Sigmoid colon (tissue), 7 donors: ENCODE data around the gene ANKRD1. TPM values are rescaled to one million over a fixed set of nuclear protein-coding genes. Genes with fewer than 3 reads are reported as not detected.

Source experiments
- DNase-seq: peaks from one replicate; pipeline ENCODE4 v3.0.0-alpha.2; 2019
- H3K27ac ChIP-seq, 4 donors: fragments of 200-600 bp; sonication (generic); one replicate each; pipeline ENCODE4 v1.5.1; 2016 to 2019; ENCODE audit warnings: mild to moderate bottlenecking in 1 of 4
- H3K27me3 ChIP-seq, 3 donors: fragments of 200-600 bp; sonication (generic); one replicate each; pipeline ENCODE4 v1.5.1; 2019; ENCODE audit warnings: mild to moderate bottlenecking in 1 of 3
- H3K36me3 ChIP-seq, 4 donors: fragments of 200-600 bp; sonication (generic); one replicate each; pipeline ENCODE4 v1.5.1; 2016 to 2019
- H3K4me1 ChIP-seq, 4 donors: fragments of 200-600 bp; sonication (generic); one replicate each; pipeline ENCODE4 v1.5.1; 2017 to 2019
- H3K4me3 ChIP-seq, 4 donors: fragments of 200-600 bp; sonication (generic); one replicate each; pipeline ENCODE4 v1.5.1; 2017 to 2019; ENCODE audit warnings: mild to moderate bottlenecking in 2 of 4, moderate library complexity in 1 of 4
- H3K9me3 ChIP-seq, 4 donors: fragments of 200-600 bp in 3 of 4; sonication (generic) in 3 of 4; one replicate each; pipeline versions ENCODE4 v1.5.1 to v1.6.1; 2013 to 2019
- EP300 ChIP-seq, 4 donors: sonication (generic); formaldehyde crosslinking; IDR thresholded peaks; one replicate each; pipeline ENCODE4 v1.6.1; 2017; ENCODE audit warnings: antibody characterized with exemption in 4 of 4
- POLR2A ChIP-seq, 2 donors: fragments of 450-650 bp; IDR thresholded peaks; one replicate each; pipeline ENCODE4 v1.6.1; 2016; ENCODE audit warnings: antibody characterized with exemption in 2 of 2, mild to moderate bottlenecking in 2 of 2, moderate library complexity in 2 of 2
- POLR2AphosphoS5 ChIP-seq, 4 donors: sonication (generic); formaldehyde crosslinking; IDR thresholded peaks; one replicate each; pipeline ENCODE4 v1.6.1; 2017; ENCODE audit warnings: antibody characterized with exemption in 4 of 4
- WGBS, 2 donors: extraction: QIAGEN DNeasy Blood & Tissue Kit; methylation state at CpG; one replicate each; pipeline ENCODE4 v1.1.7; 2013; 5-methylcytosine and 5-hydroxymethylcytosine counted together
- intact Hi-C: fragments of 100-400 bp; cut with DNase I; formaldehyde crosslinking; loops from one replicate; pipeline ENCODE4 v1.15.1; 2023
- polyA plus RNA-seq, 3 donors: library from polyadenylated mRNA; stranded (reverse); fragments of 200-250 nt; gene quantifications; one replicate each; pipeline ENCODE4 v1.2.3, GENCODE V29; 2013
- total RNA-seq, 4 donors: library from RNA; depleted of rRNA; stranded (reverse); fragments of >200 nt; gene quantifications; one replicate each; pipeline ENCODE4 v1.1.0, GENCODE V29; 2016
- TF ChIP-seq, protein P1 (sequence below), 4 experiments: fragments of 450-650 bp in 3 of 4; fragments of 200-600 bp in 1 of 4; IDR thresholded peaks; one replicate each; pipeline ENCODE4 v1.5.1; 2016 to 2019; ENCODE audit warnings: antibody characterized with exemption in 4 of 4, mild to moderate bottlenecking in 3 of 4, moderate library complexity in 2 of 4
- donor health status: healthy with polysubstance abuse.
- donor health status: Bipolar disorder and iron deficiency.
- donor health status: healthy.

ANKRD1 gene
- total RNA-seq (not detected), polyA plus RNA-seq (1 to 10 TPM; 2.4 to 8.4 (median 2.5) TPM)

DNA sequence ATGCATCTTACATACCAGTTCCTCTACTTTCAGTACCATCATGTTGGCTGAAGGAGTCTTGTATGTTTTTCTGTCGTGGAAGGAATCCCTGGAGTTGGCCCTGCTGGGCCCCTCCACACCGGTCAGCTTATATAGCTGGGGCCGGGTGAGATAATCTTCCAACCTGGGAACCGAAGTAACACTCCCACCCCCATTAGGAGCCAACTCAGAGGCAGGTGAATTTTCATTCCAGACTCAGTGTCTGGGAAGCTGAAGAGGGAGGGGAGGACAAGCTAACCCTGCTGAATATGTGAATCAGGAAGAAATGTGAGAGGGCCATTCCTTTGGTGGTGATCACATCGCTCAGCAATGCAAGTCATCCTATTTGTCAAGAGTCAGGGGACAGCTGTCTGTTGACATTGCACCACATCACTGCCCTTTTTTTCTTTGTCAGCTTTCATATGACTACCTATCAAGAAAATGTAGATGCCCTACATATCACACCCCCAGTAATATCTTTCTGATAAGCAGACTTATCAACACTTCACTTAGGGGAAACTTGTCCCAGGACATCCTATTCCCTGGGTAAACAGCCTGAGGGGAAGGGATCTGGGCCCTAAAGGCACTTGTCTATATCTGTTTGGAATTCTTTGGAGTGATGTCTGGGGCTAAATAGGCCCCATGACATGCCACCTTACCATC lies at the start of gene ANKRD1:
Gene ANKRD1 (minus strand): TSS at position 102 of the 681 bp plus-strand sequence. CDS start 60 bp downstream, at position 42.
- TF ChIP-seq POLR2AphosphoS5 (IDR thresholded peaks at IDR 0.05) (no peak), POLR2A (IDR thresholded peaks at IDR 0.05) (no peak), EP300 (IDR thresholded peaks at IDR 0.05) (no peak)
- TF ChIP-seq, protein P1, sequence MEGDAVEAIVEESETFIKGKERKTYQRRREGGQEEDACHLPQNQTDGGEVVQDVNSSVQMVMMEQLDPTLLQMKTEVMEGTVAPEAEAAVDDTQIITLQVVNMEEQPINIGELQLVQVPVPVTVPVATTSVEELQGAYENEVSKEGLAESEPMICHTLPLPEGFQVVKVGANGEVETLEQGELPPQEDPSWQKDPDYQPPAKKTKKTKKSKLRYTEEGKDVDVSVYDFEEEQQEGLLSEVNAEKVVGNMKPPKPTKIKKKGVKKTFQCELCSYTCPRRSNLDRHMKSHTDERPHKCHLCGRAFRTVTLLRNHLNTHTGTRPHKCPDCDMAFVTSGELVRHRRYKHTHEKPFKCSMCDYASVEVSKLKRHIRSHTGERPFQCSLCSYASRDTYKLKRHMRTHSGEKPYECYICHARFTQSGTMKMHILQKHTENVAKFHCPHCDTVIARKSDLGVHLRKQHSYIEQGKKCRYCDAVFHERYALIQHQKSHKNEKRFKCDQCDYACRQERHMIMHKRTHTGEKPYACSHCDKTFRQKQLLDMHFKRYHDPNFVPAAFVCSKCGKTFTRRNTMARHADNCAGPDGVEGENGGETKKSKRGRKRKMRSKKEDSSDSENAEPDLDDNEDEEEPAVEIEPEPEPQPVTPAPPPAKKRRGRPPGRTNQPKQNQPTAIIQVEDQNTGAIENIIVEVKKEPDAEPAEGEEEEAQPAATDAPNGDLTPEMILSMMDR (IDR thresholded peaks at IDR 0.05), result no peak
- WGBS, 2 donors, result 49 to 60% methylated on average over 5 of the region's 5 CpGs
- intact Hi-C loops, result no loop called here
- no peak within 1 kb of the TSS for H3K4me3 ChIP-seq
- no peak for DNase-seq
- no peaks in the 10 kb centered on the region for H3K27me3 ChIP-seq
- H3K9me3 ChIP-seq, result no peaks in the 10 kb centered on the region
- no peaks in the 10 kb centered on the region for H3K4me1 ChIP-seq
- H3K27ac ChIP-seq, result no peak within 1 kb of the TSS
- no peaks in the 10 kb centered on the region for H3K36me3 ChIP-seq

DNA sequence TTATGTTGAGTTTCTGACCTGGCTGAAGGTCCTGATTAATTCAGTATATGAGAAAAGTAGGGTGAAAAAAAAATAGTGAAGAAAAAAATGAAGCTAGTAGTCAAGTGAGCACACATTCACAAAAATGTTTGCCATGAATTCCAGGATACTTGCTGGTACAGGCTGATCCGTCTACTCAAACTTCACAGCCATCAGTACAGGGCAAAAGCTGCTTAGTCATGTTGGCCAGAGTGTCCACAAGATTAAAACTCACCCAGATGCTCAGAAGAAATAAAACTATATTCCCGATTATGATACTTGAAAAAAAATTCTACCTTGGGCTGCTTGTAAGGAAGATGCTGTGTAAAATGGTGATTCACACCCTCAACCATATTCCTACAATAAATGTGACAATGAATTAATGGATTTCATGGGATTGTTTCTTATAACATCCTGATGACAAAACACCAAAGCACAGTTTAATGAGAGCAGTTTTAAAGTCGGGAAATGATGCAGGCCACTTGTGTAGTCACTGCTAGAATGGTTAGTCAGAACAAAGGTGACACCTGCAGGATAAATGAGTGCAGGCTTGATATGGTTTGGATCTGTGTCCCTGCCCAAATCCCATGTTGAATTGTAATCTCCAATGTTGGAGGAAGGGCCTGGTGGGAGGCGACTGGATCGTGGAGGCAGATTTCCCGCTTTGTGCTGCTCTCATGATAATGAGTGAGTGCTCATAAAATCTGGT lies 49.2 kb upstream of the ANKRD1 start:
- 82 to 86% methylated on average over 6 of the region's 6 CpGs for WGBS, 2 donors
- no peak for DNase-seq
- Histone ChIP-seq H3K9me3 (no peaks in the 10 kb centered on the region), H3K4me3 (no peak overlapping the region), H3K27me3 (no peaks in the 10 kb centered on the region), H3K4me1 (peaks cover 0 to 25% (median 21%) of the 10 kb centered on the region in 4 donors), H3K36me3 (no peaks in the 10 kb centered on the region), H3K27ac (peak overlapping the region in 2 of 4 donors; percentile 0 to 63)
- TF ChIP-seq EP300 (IDR thresholded peaks at IDR 0.05), result no peak
- TF ChIP-seq, protein P1 (IDR thresholded peaks at IDR 0.05), result no peak
- intact Hi-C loops, result no loop called here

- intact Hi-C loops, result no loop called here
- Histone ChIP-seq H3K27ac (peak overlapping the region in 2 of 4 donors; percentile 0 to 63), H3K4me3 (no peak overlapping the region), H3K36me3 (no peaks in the 10 kb centered on the region), H3K27me3 (no peaks in the 10 kb centered on the region), H3K4me1 (peaks cover 0 to 30% (median 21%) of the 10 kb centered on the region in 4 donors), H3K9me3 (no peaks in the 10 kb centered on the region)
- TF ChIP-seq, protein P1 (IDR thresholded peaks at IDR 0.05), result no peak
- TF ChIP-seq POLR2A (IDR thresholded peaks at IDR 0.05), result no peak
- 66 to 80% methylated on average over 5 of the region's 5 CpGs for WGBS, 2 donors
- DNase-seq, result no peak
These were observed 48.2 kb upstream of the ANKRD1 start for GRCh38 chr10:90969121-90969534.

GRCh38 chr10:90968328-90969081 lies 47.6 kb upstream of the ANKRD1 start:
- 15 to 54% methylated on average over 6 of the region's 6 CpGs for WGBS, 2 donors
- peak overlapping the region in 1 of 4 donors; percentile 63 for H3K27ac ChIP-seq
- H3K9me3 ChIP-seq, result no peaks in the 10 kb centered on the region
- no peak for DNase-seq
- intact Hi-C loops, result no loop called here
- no peak overlapping the region for H3K4me3 ChIP-seq
- no peaks in the 10 kb centered on the region for H3K36me3 ChIP-seq
- TF ChIP-seq POLR2AphosphoS5 (IDR thresholded peaks at IDR 0.05), result peak in 3 of 4 donors; percentile 30 to 44 (median 36)
- TF ChIP-seq EP300 (IDR thresholded peaks at IDR 0.05), result no peak
- TF ChIP-seq POLR2A (IDR thresholded peaks at IDR 0.05), result no peak
- TF ChIP-seq, protein P1 (IDR thresholded peaks at IDR 0.05), result no peak
- no peaks in the 10 kb centered on the region for H3K27me3 ChIP-seq
- H3K4me1 ChIP-seq, result peaks cover 0 to 30% (median 21%) of the 10 kb centered on the region in 4 donors
